ENCODE results near the gene DDX20.
"Not testable (repeated sequence)": the region's sequence is repeated elsewhere in the genome, so short reads cannot be mapped to it uniquely, and the experiment has no call there.

The DDX20 gene

GRCh38 chr1:111769517-111770146 is 13.9 kb downstream of the DDX20 start:
- DNase-seq = peak in 23 of 42 donors; percentile 21 to 81 (median 49)

GRCh38 chr1:111770916-111771315 is 15.2 kb downstream of the DDX20 start:
- peak in 1 of 42 donors; percentile 27 for DNase-seq
- intact Hi-C loops (cut with DNase I) = no loop called here

More at GRCh38 chr1:111769517-111770146, 13.9 kb downstream of the DDX20 start:
- intact Hi-C loops (cut with DNase I) = no loop called here

DNA sequence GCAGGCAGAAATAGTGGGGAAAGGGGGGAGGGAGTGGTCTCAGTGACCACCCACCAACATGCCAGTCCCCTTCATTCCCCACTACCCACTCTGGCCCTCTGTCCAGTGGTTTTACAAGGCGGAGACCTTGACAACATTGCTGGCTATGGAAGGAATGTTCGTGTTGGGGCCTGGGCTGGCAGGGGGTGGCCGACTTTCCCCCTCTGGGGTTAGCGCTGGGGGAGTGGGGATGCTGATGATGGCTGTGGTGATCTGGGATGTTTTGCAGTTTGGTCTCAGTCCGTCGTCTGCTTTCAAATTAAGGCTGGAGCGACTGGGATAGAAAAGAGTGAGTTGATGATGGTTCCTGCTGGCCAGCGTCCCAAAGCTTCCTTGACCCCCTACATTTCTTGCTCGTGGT is 20.3 kb downstream of the DDX20 start:
- intact Hi-C loops (cut with DNase I) = no loop called here

DNA sequence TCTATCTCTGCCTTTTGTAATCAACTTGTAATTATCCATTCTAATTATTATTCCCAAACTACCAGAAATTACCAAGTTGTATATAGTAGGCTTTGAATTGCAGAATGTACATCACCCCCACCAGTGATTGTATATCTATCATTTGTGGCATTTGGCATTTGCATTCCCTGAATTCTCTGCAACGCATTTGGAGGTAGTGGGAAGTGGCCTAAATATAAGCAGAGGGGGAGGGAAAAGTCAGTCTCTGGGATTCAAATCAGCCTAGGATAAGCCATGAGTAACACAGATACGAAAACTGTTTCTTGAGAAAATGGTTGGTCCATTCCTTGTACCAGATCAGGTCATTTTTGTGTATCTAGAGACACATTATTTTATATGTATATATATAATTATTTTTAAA is 20.7 kb downstream of the DDX20 start:
- intact Hi-C loops (cut with DNase I) = no loop called here
- DNase-seq = no peak

More for the DNA sequence above, 20.3 kb downstream of the DDX20 start:
- DNase-seq = no peak

DNA sequence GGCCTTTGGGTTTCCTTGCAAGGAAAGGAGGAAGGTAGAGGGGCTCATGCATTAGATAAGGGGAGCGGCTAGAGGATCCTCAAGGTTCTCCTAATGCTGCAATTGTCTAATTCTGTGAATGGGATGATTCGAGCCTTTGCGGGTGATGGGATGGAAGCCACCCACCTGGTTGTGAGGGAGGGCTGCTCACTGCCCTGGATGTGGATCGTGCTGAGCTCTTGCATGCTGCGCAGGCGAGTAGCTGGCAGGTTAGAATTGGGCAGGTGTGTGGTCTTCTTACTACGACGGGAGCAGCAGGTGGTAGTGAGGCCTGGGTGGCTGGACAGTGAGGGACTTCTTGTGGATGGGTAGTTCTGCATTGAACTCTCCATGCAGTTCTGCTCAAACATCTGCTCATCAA is 21.2 kb downstream of the DDX20 start:
- intact Hi-C loops (cut with DNase I) = no loop called here
- DNase-seq = peak in 7 of 42 donors; percentile 5 to 60 (median 21)

DNA sequence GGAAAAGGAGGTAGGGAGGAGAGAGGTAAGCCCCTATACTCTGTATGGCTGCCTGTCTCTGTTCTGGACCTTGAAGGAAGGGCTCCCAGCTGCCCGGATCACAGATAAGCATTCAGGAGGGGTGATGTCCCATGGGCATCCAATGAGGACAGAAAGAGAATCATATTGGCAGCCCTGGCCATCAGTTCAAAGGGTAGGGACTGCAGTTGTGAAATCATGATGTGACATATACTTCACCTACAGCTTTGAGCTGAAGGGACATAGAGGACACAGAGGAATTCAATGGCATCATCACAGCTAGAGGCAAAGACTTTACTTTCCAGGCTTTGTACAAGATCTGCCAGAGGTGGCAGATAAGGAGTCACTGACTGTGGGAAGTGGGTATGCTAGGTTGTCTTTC is 21.6 kb downstream of the DDX20 start:
- no peak for DNase-seq
- intact Hi-C loops (cut with DNase I) = no loop called here

GRCh38 chr1:111778066-111778465 is 22.4 kb downstream of the DDX20 start:
- intact Hi-C loops (cut with DNase I) = no loop called here
- no peak for DNase-seq

DNA sequence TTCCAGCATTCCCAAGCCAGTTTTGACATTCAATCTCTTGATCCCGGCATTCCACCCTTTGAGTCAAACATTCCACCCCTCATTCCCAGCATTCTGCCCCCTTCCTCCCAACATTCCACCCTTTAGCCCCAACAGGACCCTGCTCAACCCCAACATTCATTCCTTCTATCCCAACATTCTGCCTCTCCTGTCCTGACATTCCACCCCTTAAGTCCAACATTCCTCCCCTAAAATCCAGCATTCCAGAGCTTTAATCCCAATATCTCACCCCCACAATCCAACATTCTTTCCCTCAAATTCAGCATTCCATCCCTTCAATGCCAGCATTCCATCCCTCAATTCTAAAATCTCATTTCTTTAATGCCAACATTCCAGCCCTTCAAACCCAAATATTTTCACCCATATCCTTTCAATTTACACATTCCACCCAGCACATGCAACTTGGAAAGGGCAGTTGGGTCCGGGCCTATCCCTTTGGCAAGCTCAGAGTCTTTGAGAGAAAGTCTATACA is 22.9 kb downstream of the DDX20 start:
- intact Hi-C loops (cut with DNase I) = no loop called here
- DNase-seq = no peak

GRCh38 chr1:111779546-111779945 is 23.8 kb downstream of the DDX20 start:
- intact Hi-C loops (cut with DNase I) = no loop called here

DNA sequence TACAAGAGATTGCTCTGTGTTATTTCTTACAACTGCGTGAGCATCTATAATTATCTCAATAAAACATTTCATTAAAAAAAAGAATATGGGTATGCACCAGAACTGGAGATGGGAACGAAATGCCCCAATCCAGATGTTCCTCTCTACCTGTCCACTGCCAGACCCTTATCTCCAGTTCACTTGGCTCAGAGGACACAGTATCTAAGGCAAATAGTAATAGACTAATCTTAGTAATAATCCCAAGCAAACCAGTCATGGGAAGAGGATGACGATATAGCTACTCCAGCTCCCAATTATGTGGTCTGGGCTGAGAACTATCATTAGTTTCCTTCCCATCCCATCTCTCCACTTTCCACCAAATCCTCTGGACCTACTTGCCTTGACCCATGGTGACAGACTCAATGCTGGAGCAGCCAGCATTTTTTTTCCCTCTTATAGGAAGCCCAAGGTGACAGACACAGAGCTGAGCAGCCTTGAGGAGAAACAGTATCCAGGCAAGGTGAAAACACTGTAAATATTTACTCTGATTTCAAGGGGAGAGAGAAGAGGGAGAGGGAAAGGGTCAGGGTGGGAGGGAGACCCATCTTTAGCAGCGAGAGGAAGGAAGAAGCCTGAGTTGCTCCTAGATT is 28.7 kb downstream of the DDX20 start:
- DNase-seq = no peak
- intact Hi-C loops (cut with DNase I) = no loop called here

More at GRCh38 chr1:111779546-111779945, 23.8 kb downstream of the DDX20 start:
- no peak for DNase-seq

- intact Hi-C loops (cut with DNase I) = no loop called here
- DNase-seq = no peak
These were observed 31.0 kb downstream of the DDX20 start for GRCh38 chr1:111786669-111787207.

- DNase-seq = no peak
- intact Hi-C loops (cut with DNase I) = no loop called here
These were observed 33.4 kb downstream of the DDX20 start for GRCh38 chr1:111789142-111789541.

GRCh38 chr1:111789666-111790316 is 34.1 kb downstream of the DDX20 start:
- intact Hi-C loops (cut with DNase I) = no loop called here

DNA sequence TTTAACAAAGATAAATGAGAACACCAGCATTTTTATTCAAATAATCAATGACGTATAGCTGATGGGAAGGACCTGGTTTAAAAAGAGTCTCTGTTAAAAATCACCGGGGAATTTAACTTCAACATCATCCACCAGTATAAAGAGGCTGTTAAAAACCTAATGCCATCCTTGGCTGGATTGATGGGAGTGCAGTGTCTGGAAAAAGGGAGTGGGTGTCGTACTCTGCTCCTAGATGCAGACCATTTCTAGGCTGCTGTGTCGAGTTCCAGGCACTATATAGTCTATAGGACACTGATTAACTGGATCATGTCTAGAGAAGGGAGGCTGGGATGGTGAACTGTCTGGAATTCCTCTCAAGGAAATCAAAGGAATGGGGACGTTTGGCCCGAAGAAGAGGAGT is 36.1 kb downstream of the DDX20 start:
- no peak for DNase-seq
- intact Hi-C loops (cut with DNase I) = no loop called here

More at GRCh38 chr1:111789666-111790316, 34.1 kb downstream of the DDX20 start:
- peak in 1 of 42 donors; percentile 36 for DNase-seq

GRCh38 chr1:111792249-111792648 is 36.5 kb downstream of the DDX20 start:
- intact Hi-C loops (cut with DNase I) = no loop called here

DNA sequence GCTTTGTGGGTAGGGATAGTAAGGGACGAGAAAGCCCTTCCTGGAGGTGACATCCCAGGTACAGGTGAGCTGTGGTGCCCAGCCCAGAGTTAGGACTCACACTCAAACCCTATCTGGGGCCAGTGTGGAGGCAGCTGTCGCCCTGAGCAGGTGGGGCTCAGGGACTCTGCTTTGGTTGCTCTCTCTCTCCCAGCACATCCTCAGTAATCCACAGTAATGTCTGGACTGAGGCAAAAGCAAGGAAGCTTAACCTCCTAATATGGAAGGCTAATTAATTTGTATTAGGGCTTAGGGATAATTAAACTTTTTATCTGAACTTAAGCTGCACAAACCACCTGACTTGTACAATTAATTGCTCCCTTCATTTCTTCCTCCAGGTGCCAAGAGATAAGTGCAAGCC is 38.2 kb downstream of the DDX20 start:
- intact Hi-C loops (cut with DNase I) = no loop called here
- DNase-seq = no peak

More at GRCh38 chr1:111792249-111792648, 36.5 kb downstream of the DDX20 start:
- no peak for DNase-seq

DNA sequence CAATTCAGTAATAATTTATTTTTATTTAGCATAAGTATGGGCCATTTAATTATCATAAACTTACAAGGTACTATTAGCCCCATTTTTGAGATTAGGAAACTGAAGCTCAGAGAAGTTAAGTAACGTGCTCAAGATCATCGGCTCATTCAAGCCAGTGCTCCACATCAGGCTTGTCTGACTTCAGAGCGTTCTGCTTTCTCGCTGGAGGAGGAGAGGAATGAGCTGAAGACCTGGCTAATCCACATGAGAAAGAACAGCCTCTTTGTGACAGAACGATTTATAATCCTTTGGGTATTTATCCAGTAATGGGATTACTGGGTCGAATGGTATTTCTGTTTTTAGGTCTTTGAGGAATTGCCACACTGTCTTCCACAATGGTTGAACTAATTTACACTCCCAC is 39.7 kb downstream of the DDX20 start:
- intact Hi-C loops (cut with DNase I) = no loop called here
- DNase-seq = no peak

- DNase-seq = no peak
- intact Hi-C loops (cut with DNase I) = no loop called here
These were observed 42.9 kb downstream of the DDX20 start for GRCh38 chr1:111798580-111798979.

DNA sequence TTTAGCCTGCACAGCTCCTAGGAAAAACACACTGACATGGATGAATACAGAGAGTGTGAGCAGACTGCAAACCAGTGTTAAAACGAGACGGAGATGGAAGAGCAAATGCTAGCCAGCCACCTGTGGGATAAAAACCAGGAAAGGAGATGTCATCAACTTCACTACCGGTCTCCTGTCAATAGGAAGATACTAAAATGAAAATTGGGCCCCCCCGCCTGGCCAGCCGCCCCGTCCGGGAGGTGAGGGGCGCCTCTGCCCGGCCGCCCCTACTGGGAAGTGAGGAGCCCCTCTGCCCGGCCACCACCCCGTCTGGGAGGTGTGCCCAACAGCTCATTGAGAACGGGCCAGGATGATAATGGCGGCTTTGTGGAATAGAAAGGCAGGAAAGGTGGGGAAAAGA is 44.0 kb downstream of the DDX20 start:
- DNase-seq; intact Hi-C loops (cut with DNase I): not testable (repeated sequence)

Data from head of caudate nucleus (tissue), 42 donors.